HUDEP-2 (cell line): Measurements from ENCODE around the gene SERP2.
A peak's percentile ranks its signal among the peaks of the same experiment; 100 is the strongest.

Experiments used
- DNase-seq, 76 experiments: peaks; one replicate each; lab custom pipeline; 2025; ENCODE audit not compliant: unreplicated experiment in 76 of 76; lab: John Stamatoyannopoulos, UW

The SERP2 gene

GRCh38 chr13:44407891-44408290 is 34.3 kb downstream of the SERP2 start:
- DNase-seq = no peak

- no peak for DNase-seq
Observed at GRCh38 chr13:44409595-44409994, 36.0 kb downstream of the SERP2 start.

- peak in 5 of 76 experiments; percentile 2 to 7 (median 7) for DNase-seq
Observed at GRCh38 chr13:44410328-44410859, 36.8 kb downstream of the SERP2 start.

GRCh38 chr13:44411841-44412240 is 38.2 kb downstream of the SERP2 start:
- no peak for DNase-seq

GRCh38 chr13:44412346-44412935 is 38.8 kb downstream of the SERP2 start:
- peak in 1 of 76 experiments; percentile 6 for DNase-seq

- no peak for DNase-seq
Observed at GRCh38 chr13:44413095-44413494, 39.5 kb downstream of the SERP2 start.

GRCh38 chr13:44414716-44415115 is 41.1 kb downstream of the SERP2 start:
- no peak for DNase-seq

- DNase-seq = no peak
Observed at GRCh38 chr13:44415815-44416214, 42.2 kb downstream of the SERP2 start.

- DNase-seq = no peak
Observed at GRCh38 chr13:44416301-44416700, 42.7 kb downstream of the SERP2 start.

GRCh38 chr13:44416744-44417143 is 43.1 kb downstream of the SERP2 start:
- DNase-seq = no peak

- DNase-seq = no peak
Observed at GRCh38 chr13:44417446-44417845, 43.8 kb downstream of the SERP2 start.

GRCh38 chr13:44417876-44418275 is 44.3 kb downstream of the SERP2 start:
- DNase-seq = no peak

GRCh38 chr13:44420376-44421220 is 47.0 kb downstream of the SERP2 start:
- DNase-seq = no peak

- DNase-seq = no peak
Observed at GRCh38 chr13:44421853-44422525, 48.4 kb downstream of the SERP2 start.

- DNase-seq = no peak
Observed at GRCh38 chr13:44422755-44423643, 49.4 kb downstream of the SERP2 start.

- DNase-seq = no peak
Observed at GRCh38 chr13:44423824-44424223, 50.2 kb downstream of the SERP2 start.

GRCh38 chr13:44425041-44425814 is 51.6 kb downstream of the SERP2 start:
- DNase-seq = peak in 19 of 76 experiments; percentile 5 to 47 (median 14)

GRCh38 chr13:44425815-44426078 is 52.1 kb downstream of the SERP2 start:
- no peak for DNase-seq

GRCh38 chr13:44426461-44426860 is 52.8 kb downstream of the SERP2 start:
- no peak for DNase-seq

GRCh38 chr13:44429311-44429710 is 55.7 kb downstream of the SERP2 start:
- DNase-seq = no peak
